Right lobe of liver (tissue), 6 donors: Measurements from ENCODE around the gene SPACA4. TPM values are rescaled to one million over a fixed set of nuclear protein-coding genes. Genes with fewer than 3 reads are reported as not detected.

Experiments
- ATAC-seq, 4 donors: fragments of 200-7000 bp; cut with Tn5 transposase; one replicate each; pipeline ENCODE4 v1.9.1; 2020; ENCODE audit warnings: mild to moderate bottlenecking in 4 of 4, moderate library complexity in 4 of 4
- DNase-seq, 3 donors: peaks; one replicate each; pipeline ENCODE4 v3.0.0-alpha.2; 2020
- H3K27ac ChIP-seq, 3 donors: fragments of 200-600 bp; one replicate each; pipeline ENCODE4 v1.8.0; 2022
- H3K27me3 ChIP-seq, 2 donors: fragments of 200-600 bp; one replicate each; pipeline ENCODE4 v1.8.0; 2022
- H3K36me3 ChIP-seq, 4 donors: fragments of 200-600 bp; sonication (generic) in 1 of 4; one replicate each; pipeline versions ENCODE4 v1.5.1 to v1.8.0; 2017 to 2022; ENCODE audit warnings: control low read depth in 1 of 4
- H3K4me1 ChIP-seq, 4 donors: fragments of 200-600 bp; sonication (generic) in 1 of 4; one replicate each; pipeline versions ENCODE4 v1.5.1 to v1.8.0; 2017 to 2022; ENCODE audit warnings: control low read depth in 1 of 4
- H3K4me3 ChIP-seq, 3 donors: fragments of 200-600 bp; one replicate each; pipeline ENCODE4 v1.8.0; 2022
- H3K9me3 ChIP-seq, 4 donors: fragments of 200-600 bp; sonication (generic) in 1 of 4; one replicate each; pipeline versions ENCODE4 v1.5.1 to v1.8.0; 2017 to 2022; ENCODE audit warnings: control low read depth in 1 of 4
- CTCF ChIP-seq, 4 donors: fragments of 200-600 bp in 3 of 4; fragments of 450-650 bp in 1 of 4; IDR thresholded peaks; one replicate each; pipeline versions ENCODE4 v1.5.1 to v1.8.0; 2016 to 2022; ENCODE audit warnings: antibody characterized with exemption in 4 of 4, mild to moderate bottlenecking in 2 of 4
- POLR2A ChIP-seq: fragments of 450-650 bp; IDR thresholded peaks from one replicate; pipeline ENCODE4 v1.6.1; 2017; ENCODE audit warnings: antibody characterized with exemption, mild to moderate bottlenecking
- WGBS: methylation state at CpG from one replicate; pipeline ENCODE4 v1.1.6; 2018; ENCODE audit warnings: low coverage, low lambda C conversion rate; ENCODE audit not compliant: insufficient coverage; ENCODE audit errors: missing lambda C conversion rate; 5-methylcytosine and 5-hydroxymethylcytosine counted together
- intact Hi-C, 2 donors: fragments of 100-400 bp; cut with DNase I; formaldehyde crosslinking; loops; one replicate each; pipeline versions ENCODE4 v1.11.2 to v1.14.1; 2022
- total RNA-seq, 6 experiments: library from RNA; depleted of rRNA in 2 of 6; stranded (reverse); fragments of >200 nt in 2 of 6; fragmentation: NEBNext Ultra II Directional in 3 of 6; extraction: Animal tissue kit (Norgen Biotek cat#: 25700) in 3 of 6; gene quantifications; one replicate each; pipeline versions ENCODE4 v1.1.0 to v1.2.4, GENCODE V29; 2016 to 2023
- donor health status: DM: no; HTN: yes; CAD: no.
- donor health status: DM: no; HTN: no; CAD: no.
- donor health status: DM: no; HTN: no; CAD: no.
- donor health status: DM: no; HTN: yes; CAD: no.
- donor health status: DM: no; HTN: yes; CAD: no.

Gene SPACA4
- total RNA-seq, 6 experiments from 2014 or later, result not detected

- Histone ChIP-seq H3K9me3 (no peaks in the 10 kb centered on the region), H3K4me3 (no peak overlapping the region), H3K27ac (peak overlapping the region in 2 of 3 donors; percentile 80 to 88), H3K36me3 (no peaks in the 10 kb centered on the region), H3K4me1 (peaks cover 0 to 29% (median 16%) of the 10 kb centered on the region in 4 donors), H3K27me3 (no peaks in the 10 kb centered on the region)
- no peak for ATAC-seq
- 55% methylated on average over 17 of the region's 22 CpGs for WGBS
- no peak for DNase-seq
- intact Hi-C loops, result no loop called here
- TF ChIP-seq CTCF (IDR thresholded peaks at IDR 0.05) (no peak), POLR2A (no peak)
These were observed 26.9 kb downstream of the SPACA4 start for GRCh38 chr19:48633148-48634035.

- Histone ChIP-seq H3K4me1 (peaks cover 0 to 28% (median 16%) of the 10 kb centered on the region in 4 donors), H3K9me3 (no peaks in the 10 kb centered on the region), H3K4me3 (peak overlapping the region in 1 of 3 donors; percentile 74), H3K27me3 (no peaks in the 10 kb centered on the region), H3K36me3 (no peaks in the 10 kb centered on the region), H3K27ac (peak overlapping the region; percentile 80 to 88 (median 81))
- ATAC-seq (no peak), DNase-seq (no peak)
- 51% methylated on average over 7 of the region's 7 CpGs for WGBS
- intact Hi-C loops, result no loop called here
- TF ChIP-seq POLR2A (no peak), CTCF (IDR thresholded peaks at IDR 0.05) (no peak)
These were observed 27.4 kb downstream of the SPACA4 start for GRCh38 chr19:48634036-48634342.

GRCh38 chr19:48634424-48635262 lies 28.1 kb downstream of the SPACA4 start:
- Histone ChIP-seq H3K27me3 (no peaks in the 10 kb centered on the region), H3K36me3 (no peaks in the 10 kb centered on the region), H3K4me3 (peak overlapping the region; percentile 1 to 74 (median 72)), H3K4me1 (peaks cover 0 to 28% (median 16%) of the 10 kb centered on the region in 4 donors), H3K27ac (peak overlapping the region; percentile 81 to 92 (median 88)), H3K9me3 (no peaks in the 10 kb centered on the region)
- 4% methylated on average over 12 of the region's 37 CpGs for WGBS
- DNase-seq (peak; percentile 96 to 98 (median 98)), ATAC-seq (peak; percentile 54 to 66 (median 55))
- intact Hi-C loops, result no loop called here
- peak; percentile 56 for TF ChIP-seq POLR2A
- no peak for TF ChIP-seq CTCF (IDR thresholded peaks at IDR 0.05)

- Histone ChIP-seq H3K9me3 (no peaks in the 10 kb centered on the region), H3K27ac (peak overlapping the region; percentile 87 to 97 (median 88)), H3K4me3 (peak overlapping the region; percentile 62 to 74 (median 72)), H3K4me1 (peaks cover 0 to 28% (median 16%) of the 10 kb centered on the region in 4 donors), H3K27me3 (no peaks in the 10 kb centered on the region), H3K36me3 (no peaks in the 10 kb centered on the region)
- peak; percentile 82 to 87 (median 84) for DNase-seq
- TF ChIP-seq CTCF (IDR thresholded peaks at IDR 0.05) (no peak), POLR2A (peak; percentile 38)
- peak; percentile 46 to 56 (median 52) for ATAC-seq
- 2% methylated on average over 13 of the region's 67 CpGs for WGBS
- intact Hi-C loops, result no loop called here
These were observed 28.9 kb downstream of the SPACA4 start for GRCh38 chr19:48635263-48635965.
